ENCODE measurements around the gene TBCB. TPM values are rescaled to one million over a fixed set of nuclear protein-coding genes. Genes with fewer than 3 reads are reported as not detected.

Gene TBCB
- total RNA-seq, 1 donor from 2014 or later: 97.6 TPM

GRCh38 chr19:36144624-36145023 lies 29.4 kb downstream of the TBCB start:
- Histone ChIP-seq H3K9ac (ENCODE audit: low read depth in 1 of 3, low read length in 3 of 3) (no peak overlapping the region), H3K4me3 (ENCODE audit: low read length in 3 of 3) (no peak overlapping the region), H3K27ac (ENCODE audit: low read depth, low read length) (no peak overlapping the region), H3K27me3 (ENCODE audit: control insufficient read depth in 3 of 3, insufficient read depth in 3 of 3, low read length in 3 of 3) (no peaks in the 10 kb centered on the region), H3K9me3 (ENCODE audit: control insufficient read depth in 3 of 3, low read length in 3 of 3) (no peaks in the 10 kb centered on the region), H3K4me1 (ENCODE audit: control insufficient read depth in 3 of 3, insufficient read depth in 3 of 3, low read length in 3 of 3) (peaks cover 14 to 33% (median 16%) of the 10 kb centered on the region in 3 donors), H3K36me3 (ENCODE audit: control insufficient read depth in 3 of 3, insufficient read depth in 3 of 3, low read length in 3 of 3) (peaks cover 55 to 63% (median 63%) of the 10 kb centered on the region in 3 donors)

GRCh38 chr19:36149673-36150406 lies 34.6 kb downstream of the TBCB start:
- H3K4me3 ChIP-seq (ENCODE audit: low read length in 3 of 3): no peak overlapping the region
- peaks cover 29 to 37% (median 29%) of the 10 kb centered on the region in 3 donors for H3K4me1 ChIP-seq (ENCODE audit: control insufficient read depth in 3 of 3, insufficient read depth in 3 of 3, low read length in 3 of 3)
- peaks cover 46 to 57% (median 49%) of the 10 kb centered on the region in 3 donors for H3K36me3 ChIP-seq (ENCODE audit: control insufficient read depth in 3 of 3, insufficient read depth in 3 of 3, low read length in 3 of 3)
- peak overlapping the region in 1 of 3 donors; percentile 98 for H3K9ac ChIP-seq (ENCODE audit: low read depth in 1 of 3, low read length in 3 of 3)
- H3K27ac ChIP-seq (ENCODE audit: low read depth, low read length): peak overlapping the region; percentile 100
- H3K27me3 ChIP-seq (ENCODE audit: control insufficient read depth in 3 of 3, insufficient read depth in 3 of 3, low read length in 3 of 3): no peaks in the 10 kb centered on the region
- no peaks in the 10 kb centered on the region for H3K9me3 ChIP-seq (ENCODE audit: control insufficient read depth in 3 of 3, low read length in 3 of 3)

- peaks cover 29 to 37% (median 29%) of the 10 kb centered on the region in 3 donors for H3K4me1 ChIP-seq (ENCODE audit: control insufficient read depth in 3 of 3, insufficient read depth in 3 of 3, low read length in 3 of 3)
- peaks cover 43 to 50% (median 44%) of the 10 kb centered on the region in 3 donors for H3K36me3 ChIP-seq (ENCODE audit: control insufficient read depth in 3 of 3, insufficient read depth in 3 of 3, low read length in 3 of 3)
- no peaks in the 10 kb centered on the region for H3K27me3 ChIP-seq (ENCODE audit: control insufficient read depth in 3 of 3, insufficient read depth in 3 of 3, low read length in 3 of 3)
- H3K9me3 ChIP-seq (ENCODE audit: control insufficient read depth in 3 of 3, low read length in 3 of 3): no peaks in the 10 kb centered on the region
- H3K4me3 ChIP-seq (ENCODE audit: low read length in 3 of 3): peak overlapping the region; percentile 75 to 89 (median 83)
- H3K9ac ChIP-seq (ENCODE audit: low read depth in 1 of 3, low read length in 3 of 3): peak overlapping the region; percentile 82 to 100 (median 98)
- peak overlapping the region; percentile 100 for H3K27ac ChIP-seq (ENCODE audit: low read depth, low read length)
Measured at GRCh38 chr19:36150586-36150985, 35.3 kb downstream of the TBCB start.

GRCh38 chr19:36151144-36152018 lies 36.1 kb downstream of the TBCB start:
- Histone ChIP-seq H3K4me1 (ENCODE audit: control insufficient read depth in 3 of 3, insufficient read depth in 3 of 3, low read length in 3 of 3) (peaks cover 27 to 35% (median 29%) of the 10 kb centered on the region in 3 donors), H3K9me3 (ENCODE audit: control insufficient read depth in 3 of 3, low read length in 3 of 3) (no peaks in the 10 kb centered on the region), H3K36me3 (ENCODE audit: control insufficient read depth in 3 of 3, insufficient read depth in 3 of 3, low read length in 3 of 3) (peaks cover 35 to 42% (median 36%) of the 10 kb centered on the region in 3 donors), H3K4me3 (ENCODE audit: low read length in 3 of 3) (peak overlapping the region; percentile 75 to 89 (median 83)), H3K27ac (ENCODE audit: low read depth, low read length) (peak overlapping the region; percentile 100), H3K9ac (ENCODE audit: low read depth in 1 of 3, low read length in 3 of 3) (peak overlapping the region; percentile 98 to 100 (median 100)), H3K27me3 (ENCODE audit: control insufficient read depth in 3 of 3, insufficient read depth in 3 of 3, low read length in 3 of 3) (no peaks in the 10 kb centered on the region)

- Histone ChIP-seq H3K4me1 (ENCODE audit: control insufficient read depth in 3 of 3, insufficient read depth in 3 of 3, low read length in 3 of 3) (peaks cover 27 to 33% (median 29%) of the 10 kb centered on the region in 3 donors), H3K27me3 (ENCODE audit: control insufficient read depth in 3 of 3, insufficient read depth in 3 of 3, low read length in 3 of 3) (no peaks in the 10 kb centered on the region), H3K36me3 (ENCODE audit: control insufficient read depth in 3 of 3, insufficient read depth in 3 of 3, low read length in 3 of 3) (peaks cover 30 to 36% (median 30%) of the 10 kb centered on the region in 3 donors), H3K9me3 (ENCODE audit: control insufficient read depth in 3 of 3, low read length in 3 of 3) (no peaks in the 10 kb centered on the region), H3K4me3 (ENCODE audit: low read length in 3 of 3) (peak overlapping the region; percentile 75 to 89 (median 83)), H3K9ac (ENCODE audit: low read depth in 1 of 3, low read length in 3 of 3) (peak overlapping the region; percentile 98 to 100 (median 100)), H3K27ac (ENCODE audit: low read depth, low read length) (peak overlapping the region; percentile 100)
Measured at GRCh38 chr19:36152019-36152351, 36.7 kb downstream of the TBCB start.

- Histone ChIP-seq H3K27me3 (ENCODE audit: control insufficient read depth in 3 of 3, insufficient read depth in 3 of 3, low read length in 3 of 3) (no peaks in the 10 kb centered on the region), H3K9ac (ENCODE audit: low read depth in 1 of 3, low read length in 3 of 3) (peak within 1 kb of the TSS; percentile 98 to 100 (median 100)), H3K27ac (ENCODE audit: low read depth, low read length) (peak within 1 kb of the TSS; percentile 100), H3K4me3 (ENCODE audit: low read length in 3 of 3) (peak within 1 kb of the TSS; percentile 75 to 89 (median 88)), H3K36me3 (ENCODE audit: control insufficient read depth in 3 of 3, insufficient read depth in 3 of 3, low read length in 3 of 3) (peaks cover 26 to 32% (median 27%) of the 10 kb centered on the region in 3 donors), H3K9me3 (ENCODE audit: control insufficient read depth in 3 of 3, low read length in 3 of 3) (no peaks in the 10 kb centered on the region), H3K4me1 (ENCODE audit: control insufficient read depth in 3 of 3, insufficient read depth in 3 of 3, low read length in 3 of 3) (peaks cover 27 to 33% (median 29%) of the 10 kb centered on the region in 3 donors)
Measured at GRCh38 chr19:36152352-36153091, 37.3 kb downstream of the TBCB start, which contains the start of gene COX7A1. Gene COX7A1, minus strand, starts transcription at chr19:36152447. Its CDS starts 40 bp downstream, at chr19:36152407.

GRCh38 chr19:36153126-36153525 lies 37.9 kb downstream of the TBCB start:
- H3K9me3 ChIP-seq (ENCODE audit: control insufficient read depth in 3 of 3, low read length in 3 of 3): no peaks in the 10 kb centered on the region
- H3K4me1 ChIP-seq (ENCODE audit: control insufficient read depth in 3 of 3, insufficient read depth in 3 of 3, low read length in 3 of 3): peaks cover 27 to 33% (median 29%) of the 10 kb centered on the region in 3 donors
- H3K36me3 ChIP-seq (ENCODE audit: control insufficient read depth in 3 of 3, insufficient read depth in 3 of 3, low read length in 3 of 3): peaks cover 22 to 27% (median 22%) of the 10 kb centered on the region in 3 donors
- no peaks in the 10 kb centered on the region for H3K27me3 ChIP-seq (ENCODE audit: control insufficient read depth in 3 of 3, insufficient read depth in 3 of 3, low read length in 3 of 3)
- peak overlapping the region; percentile 98 to 100 (median 99) for H3K9ac ChIP-seq (ENCODE audit: low read depth in 1 of 3, low read length in 3 of 3)
- peak overlapping the region; percentile 75 to 89 (median 88) for H3K4me3 ChIP-seq (ENCODE audit: low read length in 3 of 3)
- peak overlapping the region; percentile 100 for H3K27ac ChIP-seq (ENCODE audit: low read depth, low read length)

- Histone ChIP-seq H3K9me3 (ENCODE audit: control insufficient read depth in 3 of 3, low read length in 3 of 3) (no peaks in the 10 kb centered on the region), H3K27me3 (ENCODE audit: control insufficient read depth in 3 of 3, insufficient read depth in 3 of 3, low read length in 3 of 3) (no peaks in the 10 kb centered on the region), H3K36me3 (ENCODE audit: control insufficient read depth in 3 of 3, insufficient read depth in 3 of 3, low read length in 3 of 3) (peaks cover 5 to 6% (median 5%) of the 10 kb centered on the region in 3 donors), H3K27ac (ENCODE audit: low read depth, low read length) (no peak overlapping the region), H3K4me3 (ENCODE audit: low read length in 3 of 3) (no peak overlapping the region), H3K9ac (ENCODE audit: low read depth in 1 of 3, low read length in 3 of 3) (no peak overlapping the region), H3K4me1 (ENCODE audit: control insufficient read depth in 3 of 3, insufficient read depth in 3 of 3, low read length in 3 of 3) (no peaks in the 10 kb centered on the region)
Measured at GRCh38 chr19:36160821-36161596, 45.7 kb downstream of the TBCB start.

GRCh38 chr19:36163813-36164212 lies 48.5 kb downstream of the TBCB start:
- H3K9me3 ChIP-seq (ENCODE audit: control insufficient read depth in 3 of 3, low read length in 3 of 3): no peaks in the 10 kb centered on the region

More at GRCh38 chr19:36163813-36164212, 48.5 kb downstream of the TBCB start:
- Histone ChIP-seq H3K9ac (ENCODE audit: low read depth in 1 of 3, low read length in 3 of 3) (no peak overlapping the region), H3K27ac (ENCODE audit: low read depth, low read length) (no peak overlapping the region), H3K4me1 (ENCODE audit: control insufficient read depth in 3 of 3, insufficient read depth in 3 of 3, low read length in 3 of 3) (peaks cover 0 to under 1% (median 0%) of the 10 kb centered on the region in 3 donors), H3K27me3 (ENCODE audit: control insufficient read depth in 3 of 3, insufficient read depth in 3 of 3, low read length in 3 of 3) (no peaks in the 10 kb centered on the region), H3K36me3 (ENCODE audit: control insufficient read depth in 3 of 3, insufficient read depth in 3 of 3, low read length in 3 of 3) (peaks cover 5 to 6% (median 5%) of the 10 kb centered on the region in 3 donors), H3K4me3 (ENCODE audit: low read length in 3 of 3) (no peak overlapping the region)
